ENCODE measurements around the gene GZF1. TPM values are rescaled to one million over a fixed set of nuclear protein-coding genes. Genes with fewer than 3 reads are reported as not detected.

GZF1 gene
- 11.2 TPM for total RNA-seq

- DNase-seq (ENCODE audit: low spot score): peak; percentile 99
These were observed at the start of gene GZF1 for GRCh38 chr20:23361476-23362391. GZF1 (plus strand) TSS chr20:23362182; CDS start chr20:23364384, 2,202 bp downstream.

DNA sequence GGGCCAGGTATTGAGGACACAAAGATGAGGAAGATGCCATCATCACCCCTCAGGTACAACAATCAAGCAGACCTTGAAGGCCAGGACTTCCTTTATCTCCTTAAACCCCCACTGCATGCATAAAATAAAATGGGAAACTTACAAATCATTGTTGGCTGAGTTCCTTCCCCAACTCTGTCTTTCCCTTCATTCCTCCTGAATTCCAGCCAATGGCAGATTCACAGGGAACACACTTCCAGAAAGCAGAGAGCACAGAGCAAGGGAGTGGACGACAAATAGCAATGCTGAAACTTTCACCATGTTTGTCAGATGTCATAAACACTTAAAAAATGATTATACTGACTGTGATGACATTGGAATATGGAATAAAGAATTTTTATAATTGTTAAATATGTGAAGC is 48.7 kb upstream of the GZF1 start:
- no peak for DNase-seq (ENCODE audit: low spot score)

GRCh38 chr20:23314699-23315098 is 47.3 kb upstream of the GZF1 start:
- no peak for DNase-seq (ENCODE audit: low spot score)

DNA sequence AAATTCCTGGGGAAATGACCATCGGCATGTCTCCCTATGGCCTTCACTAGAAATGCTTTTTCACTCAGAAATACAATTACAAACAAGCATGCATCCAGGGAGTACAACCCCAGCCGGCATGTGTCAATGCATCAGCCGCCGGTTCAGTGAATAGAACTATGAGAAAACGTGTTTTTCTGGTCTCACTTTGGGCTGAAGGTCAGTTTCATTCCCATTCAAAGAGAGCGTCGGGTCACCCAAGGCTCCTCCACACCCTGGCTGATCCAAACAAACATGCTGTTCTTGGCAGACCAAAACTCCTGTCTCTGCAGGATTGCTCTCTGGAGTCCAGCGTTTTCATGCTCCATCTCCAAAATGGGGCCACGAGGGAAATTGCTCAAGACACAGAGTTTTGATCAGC is 46.9 kb upstream of the GZF1 start:
- peak; percentile 54 for DNase-seq (ENCODE audit: low spot score)

- DNase-seq (ENCODE audit: low spot score): no peak
These were observed 45.4 kb upstream of the GZF1 start for GRCh38 chr20:23316626-23317025.

GRCh38 chr20:23317081-23317480 is 44.9 kb upstream of the GZF1 start:
- no peak for DNase-seq (ENCODE audit: low spot score)

GRCh38 chr20:23318347-23318746 is 43.6 kb upstream of the GZF1 start:
- no peak for DNase-seq (ENCODE audit: low spot score)

DNA sequence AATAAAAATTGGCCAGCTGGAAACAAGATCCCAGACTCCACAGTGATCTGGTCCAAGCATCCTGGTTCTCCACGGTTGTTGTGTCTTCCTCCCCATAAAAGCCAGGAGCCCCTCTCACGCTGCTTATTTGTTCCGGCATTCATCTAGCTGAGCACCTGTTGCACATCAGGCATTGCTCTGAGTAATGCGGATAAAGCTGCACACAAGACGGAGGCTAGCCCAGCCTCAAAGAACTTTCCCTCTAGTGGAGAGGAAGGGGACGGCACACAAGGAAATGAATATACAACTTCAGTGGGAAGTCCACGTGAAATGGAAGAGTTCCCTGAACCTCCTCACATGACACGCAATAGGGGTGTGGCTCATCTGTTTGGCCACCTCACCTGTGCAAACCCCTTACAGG is 41.7 kb upstream of the GZF1 start:
- DNase-seq (ENCODE audit: low spot score): no peak

DNA sequence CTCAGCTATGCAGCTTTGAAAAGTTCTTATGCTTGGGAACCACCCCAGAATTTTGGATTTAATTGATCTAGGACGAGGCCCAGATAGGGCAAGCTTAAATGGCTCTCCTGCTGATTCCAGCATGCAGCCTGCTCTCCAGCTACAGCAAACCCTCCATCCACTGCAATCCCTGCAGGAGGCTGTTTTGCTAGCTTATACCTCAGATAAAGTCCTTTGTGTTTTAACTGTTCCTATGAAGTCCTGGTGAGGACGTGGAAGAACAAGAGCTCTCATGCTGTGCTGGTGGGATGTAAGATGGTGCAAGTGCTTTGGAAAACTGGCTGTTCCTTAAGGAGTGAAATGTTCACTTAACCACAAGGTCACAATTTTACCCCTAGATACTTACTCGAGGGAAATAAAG is 36.9 kb upstream of the GZF1 start:
- no peak for DNase-seq (ENCODE audit: low spot score)

GRCh38 chr20:23326774-23327173 is 35.2 kb upstream of the GZF1 start:
- DNase-seq (ENCODE audit: low spot score): no peak

DNA sequence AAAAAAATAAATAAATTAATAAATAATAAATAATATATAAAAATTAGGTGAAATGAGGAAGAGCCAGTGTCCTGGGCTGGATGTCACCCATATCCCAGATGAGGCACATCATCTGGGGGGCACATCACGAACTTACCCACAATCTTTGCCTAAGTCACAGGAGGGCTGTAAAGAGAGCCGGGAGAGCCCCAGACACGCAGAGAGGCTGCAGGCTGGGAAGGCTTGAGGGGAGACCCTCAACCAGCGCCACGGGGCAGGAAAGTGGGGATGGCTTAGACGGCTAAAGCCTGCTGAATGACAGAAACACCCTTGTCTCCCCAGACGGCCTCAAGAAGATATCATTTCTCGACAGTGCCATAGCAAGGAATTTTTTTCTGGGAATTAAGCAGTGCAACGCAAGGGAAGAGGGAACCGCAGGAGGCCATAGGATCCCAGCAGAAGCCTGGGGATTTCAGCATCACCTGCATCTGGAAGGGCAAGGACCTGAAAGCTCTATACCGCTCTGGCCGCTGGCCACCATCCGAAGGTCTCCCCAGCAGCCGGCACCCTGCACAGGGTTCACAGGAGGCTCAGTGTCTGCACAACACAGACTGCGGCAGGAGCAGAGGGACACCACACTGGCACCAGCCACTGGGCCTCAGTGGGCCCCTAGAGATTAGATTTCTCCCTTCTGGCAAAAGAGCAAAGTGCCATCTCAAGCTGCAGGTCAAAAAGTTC is 34.2 kb upstream of the GZF1 start:
- no peak for DNase-seq (ENCODE audit: low spot score)

GRCh38 chr20:23331450-23332350 is 30.3 kb upstream of the GZF1 start:
- no peak for DNase-seq (ENCODE audit: low spot score)

DNA sequence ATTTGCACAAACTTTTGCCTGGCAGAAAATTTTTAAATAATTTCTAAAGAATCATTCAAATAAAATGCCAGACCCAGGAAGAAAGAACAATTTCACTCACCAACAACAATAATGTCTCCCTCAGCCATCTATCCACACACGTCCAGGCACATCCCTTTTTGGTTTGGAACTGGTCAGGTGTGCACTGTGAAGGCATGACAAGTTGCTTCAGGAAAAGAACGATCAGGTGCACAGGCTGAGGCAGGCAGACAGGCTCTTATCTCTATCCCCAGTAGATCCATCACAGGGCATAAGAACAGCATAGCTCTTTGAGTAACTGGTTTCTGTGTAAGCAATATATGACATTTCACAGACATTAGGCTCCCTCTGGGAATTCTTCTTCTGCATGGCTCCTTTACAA is 29.5 kb upstream of the GZF1 start:
- peak; percentile 53 for DNase-seq (ENCODE audit: low spot score)

DNA sequence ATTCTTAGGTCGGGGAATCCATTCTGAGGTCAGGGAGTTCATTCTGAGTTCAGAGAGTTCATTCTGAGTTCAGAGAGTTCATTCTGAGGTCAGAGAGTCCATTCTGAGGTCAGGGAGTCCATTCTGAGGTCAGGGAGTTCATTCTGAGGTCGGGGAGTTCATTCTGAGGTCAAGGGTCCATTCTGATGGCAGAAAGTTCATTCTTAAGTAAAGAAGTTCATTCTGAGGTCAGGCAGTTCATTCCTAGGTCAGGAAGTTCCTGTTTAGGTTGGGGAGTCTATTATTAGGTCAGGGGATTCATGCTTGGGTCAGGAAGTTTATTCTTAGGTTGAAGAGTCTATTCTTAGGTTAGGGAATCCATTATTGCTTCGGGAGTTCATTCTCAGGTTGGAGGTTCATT is 27.9 kb upstream of the GZF1 start:
- DNase-seq (ENCODE audit: low spot score): no peak

DNA sequence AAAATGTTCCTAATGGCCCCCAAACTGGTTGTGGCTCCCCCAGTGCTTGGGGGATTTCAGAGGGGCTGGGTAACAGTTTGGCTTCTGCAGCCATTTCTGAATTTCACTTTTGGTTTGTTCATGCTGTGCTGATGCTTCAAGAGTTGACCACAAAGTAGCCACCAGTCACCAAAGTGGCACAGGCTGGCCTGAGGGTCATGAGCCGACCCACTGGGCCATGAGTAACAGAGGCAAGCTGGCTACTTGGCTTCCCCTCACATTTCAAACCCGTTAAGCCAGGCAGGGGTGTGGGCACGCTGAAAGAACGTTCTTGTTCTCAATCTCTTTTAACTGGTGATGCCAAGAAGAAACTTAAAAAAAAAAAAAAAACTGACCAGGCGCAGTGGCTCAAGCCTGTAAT is 26.5 kb upstream of the GZF1 start:
- DNase-seq (ENCODE audit: low spot score): no peak

- DNase-seq (ENCODE audit: low spot score): no peak
These were observed 25.5 kb upstream of the GZF1 start for GRCh38 chr20:23336476-23336875.

- no peak for DNase-seq (ENCODE audit: low spot score)
These were observed 24.7 kb upstream of the GZF1 start for GRCh38 chr20:23337312-23337711.

DNA sequence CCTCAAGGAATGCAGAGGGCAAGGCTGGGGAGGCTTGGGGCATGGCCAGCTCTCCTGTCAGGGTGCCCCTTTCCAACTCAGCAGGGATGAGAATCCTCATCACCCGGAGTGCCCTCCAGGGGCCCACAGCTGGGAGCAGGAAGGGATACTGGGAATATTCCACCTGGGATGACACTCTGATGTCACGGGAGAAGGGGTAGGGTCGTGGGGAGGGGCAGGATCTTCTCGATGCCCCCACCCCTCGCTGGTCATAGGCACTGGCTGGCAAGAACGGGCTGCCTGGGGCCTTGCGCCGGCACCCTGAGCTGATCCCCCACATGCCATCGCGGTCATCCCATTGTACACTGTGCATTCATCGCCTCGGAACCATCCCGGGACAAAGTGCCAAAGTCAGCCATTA is 22.0 kb upstream of the GZF1 start:
- no peak for DNase-seq (ENCODE audit: low spot score)

DNA sequence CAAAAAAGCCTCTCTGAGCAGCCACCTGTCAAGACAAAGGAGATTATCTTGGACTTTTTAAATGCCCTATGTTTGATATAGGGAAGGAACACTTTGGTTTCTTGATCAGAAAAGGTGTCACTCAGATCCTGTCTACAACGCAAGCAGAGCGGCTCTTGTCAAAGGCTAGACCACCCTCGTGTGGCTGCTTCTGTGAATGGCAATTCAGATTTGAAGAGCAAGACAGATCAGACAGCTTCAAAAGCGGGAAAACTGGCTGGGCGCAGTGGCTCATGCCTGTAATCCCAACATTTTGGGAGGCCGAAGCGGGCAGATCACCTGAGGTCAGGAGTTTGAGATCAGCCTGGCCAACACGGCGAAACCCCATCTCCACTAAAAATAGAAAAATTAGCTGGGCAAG is 21.5 kb upstream of the GZF1 start:
- peak; percentile 81 for DNase-seq (ENCODE audit: low spot score)

DNA sequence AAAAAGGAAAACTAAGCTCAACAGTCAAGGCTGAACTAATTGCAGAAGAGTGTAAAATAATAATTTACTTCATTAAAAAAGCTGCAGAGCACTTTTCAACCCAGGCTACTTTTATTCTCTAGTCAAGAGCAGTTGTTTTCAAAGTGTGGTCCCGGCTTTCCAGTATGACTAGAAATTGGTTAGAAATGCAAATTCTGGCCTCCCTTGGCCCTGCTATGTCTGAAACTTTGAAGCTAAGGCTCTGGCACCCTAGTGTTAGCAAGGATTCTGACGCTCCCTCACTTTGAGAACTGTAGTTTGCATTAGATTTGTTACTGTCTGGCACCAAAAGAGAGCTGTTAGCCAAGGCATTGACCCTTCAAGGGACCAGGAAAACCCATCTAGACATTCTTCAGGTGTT is 20.9 kb upstream of the GZF1 start:
- no peak for DNase-seq (ENCODE audit: low spot score)

DNA sequence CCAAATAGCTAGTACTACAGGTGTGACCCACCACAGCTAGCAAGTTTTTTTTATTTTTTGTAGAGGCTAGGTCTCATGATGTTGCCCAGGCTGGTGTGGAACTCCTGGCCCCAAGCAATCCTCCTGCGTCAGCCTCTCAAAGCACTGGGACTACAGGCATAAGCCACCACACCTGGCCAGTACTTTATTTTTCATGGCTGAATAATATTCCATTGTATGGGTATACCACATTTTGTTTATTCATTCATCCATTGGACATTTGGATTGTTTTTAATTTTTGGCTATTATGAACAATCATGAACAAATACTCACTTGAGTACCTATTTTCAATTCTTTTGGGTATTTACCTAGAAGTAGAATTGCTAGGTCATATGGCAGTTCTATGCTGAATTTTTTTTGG is 18.4 kb upstream of the GZF1 start:
- DNase-seq (ENCODE audit: low spot score): no peak

DNA sequence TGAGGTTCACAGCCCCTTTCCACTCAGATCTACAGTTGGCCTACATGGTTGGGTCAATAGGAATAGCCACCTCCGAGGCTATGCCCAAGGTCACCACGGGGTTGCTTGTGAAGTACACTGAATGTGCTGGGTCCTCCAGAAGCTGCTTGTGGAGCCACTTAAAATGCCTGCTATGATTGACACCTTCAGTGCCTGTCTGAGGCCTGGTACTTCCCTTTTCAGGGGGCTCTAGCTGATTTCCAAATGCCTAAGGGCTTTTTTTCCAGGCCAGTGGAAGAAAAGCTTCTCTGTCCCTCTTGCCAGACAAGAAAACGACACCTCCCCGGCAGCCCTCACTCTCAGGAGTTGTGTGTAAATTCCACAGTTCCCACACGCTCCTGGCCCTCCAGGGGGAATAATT is 17.6 kb upstream of the GZF1 start:
- no peak for DNase-seq (ENCODE audit: low spot score)
